SU-DHL-6 (cell line): ENCODE results near the gene MGMT.

Experiments used
- H2AFZ ChIP-seq: fragments of 200-600 bp; sonication (generic); 2 replicates; pipeline ENCODE4 v1.6.1; 2014; ENCODE audit warnings: low read depth, mild to moderate bottlenecking, moderate library complexity, mixed read lengths, antibody characterized with exemption, low read length; ENCODE audit not compliant: severe bottlenecking
- H3F3A ChIP-seq: fragments of 200-600 bp; shearing (Covaris generic); 2 replicates; pipeline ENCODE4 v1.6.0; 2016; ENCODE audit warnings: antibody characterized with exemption, mild to moderate bottlenecking; ENCODE audit not compliant: insufficient read depth
- H3K27ac ChIP-seq: fragments of 200-600 bp; sonication (generic); 2 replicates; pipeline ENCODE4 v1.5.1; 2016; ENCODE audit warnings: low read depth, mild to moderate bottlenecking, low read length, moderate library complexity, mixed read lengths
- H3K27me3 ChIP-seq: fragments of 200-600 bp; sonication (generic), shearing (Covaris generic); 2 replicates; pipeline ENCODE4 v1.6.0; 2014; ENCODE audit warnings: mild to moderate bottlenecking, low read length
- H3K36me3 ChIP-seq: fragments of 200-600 bp; sonication (generic); 2 replicates; pipeline ENCODE4 v1.6.1; 2014; ENCODE audit warnings: mild to moderate bottlenecking, low read length, mixed read lengths
- H3K4me2 ChIP-seq: fragments of 300-600, 200-600 bp; shearing (Covaris generic), sonication (generic); 2 replicates; pipeline ENCODE4 v1.6.0; 2014; ENCODE audit warnings: low read length, low read depth, mild to moderate bottlenecking; ENCODE audit not compliant: poor library complexity, severe bottlenecking
- H3K4me3 ChIP-seq: fragments of 200-600 bp; sonication (generic); 2 replicates; pipeline ENCODE4 v1.5.1; 2014; ENCODE audit warnings: antibody characterized with exemption, low read length, mild to moderate bottlenecking, mixed read lengths; ENCODE audit not compliant: insufficient read depth, poor library complexity, severe bottlenecking
- H3K79me2 ChIP-seq: fragments of 200-600 bp; sonication (generic); 2 replicates; pipeline ENCODE4 v1.6.1; 2014; ENCODE audit warnings: mild to moderate bottlenecking, low read length, moderate library complexity; ENCODE audit not compliant: insufficient read depth
- H3K9ac ChIP-seq: fragments of 200-600 bp; sonication (generic); 2 replicates; pipeline ENCODE4 v1.7.0; 2014; ENCODE audit warnings: mild to moderate bottlenecking, low read length
- H3K9me2 ChIP-seq: fragments of 200-600 bp; sonication (generic); replicated peaks from 2 replicates; pipeline ENCODE4 v1.6.1; 2014; ENCODE audit warnings: low read length; ENCODE audit not compliant: insufficient read depth
- H3K9me3 ChIP-seq: fragments of 200-600 bp; sonication (generic); 2 replicates; pipeline ENCODE4 v1.6.1; 2014; ENCODE audit warnings: low read length, mixed read lengths; ENCODE audit not compliant: insufficient read depth
- H4K20me1 ChIP-seq: fragments of 200-600 bp; sonication (generic); 2 replicates; pipeline ENCODE4 v1.6.1; 2014; ENCODE audit warnings: low read depth, mild to moderate bottlenecking, antibody characterized with exemption, low read length, moderate library complexity, mixed read lengths
- CTCF ChIP-seq: fragments of 200-600 bp; sonication (generic); IDR thresholded peaks from one replicate; pipeline ENCODE4 v1.5.1; 2017; ENCODE audit warnings: antibody characterized with exemption, mild to moderate bottlenecking, low read length, moderate library complexity; ENCODE audit not compliant: insufficient read depth, poor library complexity, severe bottlenecking
- EZH2phosphoT487 ChIP-seq: fragments of 200-600 bp; sonication (generic), shearing (Covaris generic); conservative IDR thresholded peaks from 2 replicates; pipeline ENCODE4 v1.6.1; 2018; ENCODE audit warnings: mild to moderate bottlenecking, antibody characterized with exemption, low read length, moderate library complexity, mixed read lengths

Gene MGMT

DNA sequence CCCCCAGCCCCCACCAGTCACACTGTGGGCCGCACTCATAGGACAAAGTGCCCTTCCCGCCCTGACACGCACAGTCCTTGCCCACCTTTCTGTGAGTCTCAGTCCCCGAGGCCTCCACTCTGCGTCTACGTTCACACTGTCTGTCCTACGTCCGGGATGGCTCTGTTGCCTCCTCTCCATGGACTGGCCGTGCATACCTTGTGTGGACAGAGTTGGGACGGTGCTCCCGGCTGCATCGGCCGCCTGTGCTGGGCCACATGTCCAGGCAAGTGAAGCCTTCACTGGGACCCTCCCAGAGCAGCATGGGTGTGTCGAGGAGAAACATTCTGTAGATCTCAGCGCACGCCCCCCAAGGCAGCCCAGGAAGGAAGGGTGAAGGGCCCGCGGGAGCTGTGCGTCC, 239.0 kb downstream of the MGMT start:
- H3K9ac ChIP-seq: no peak overlapping the region
- no peaks in the 10 kb centered on the region for H3K36me3 ChIP-seq
- no peak overlapping the region for H3K27ac ChIP-seq
- H3K79me2 ChIP-seq: no peaks in the 10 kb centered on the region
- no peak for TF ChIP-seq CTCF
- TF ChIP-seq EZH2phosphoT487: no peak
- no peak overlapping the region for H3K4me2 ChIP-seq
- no peak overlapping the region for H2AFZ ChIP-seq
- no peaks in the 10 kb centered on the region for H4K20me1 ChIP-seq
- H3K9me3 ChIP-seq: no peaks in the 10 kb centered on the region
- H3K9me2 ChIP-seq: no peaks in the 10 kb centered on the region
- H3K4me3 ChIP-seq: no peak overlapping the region
- no peaks in the 10 kb centered on the region for H3K27me3 ChIP-seq
- no peaks in the 10 kb centered on the region for H3F3A ChIP-seq

DNA sequence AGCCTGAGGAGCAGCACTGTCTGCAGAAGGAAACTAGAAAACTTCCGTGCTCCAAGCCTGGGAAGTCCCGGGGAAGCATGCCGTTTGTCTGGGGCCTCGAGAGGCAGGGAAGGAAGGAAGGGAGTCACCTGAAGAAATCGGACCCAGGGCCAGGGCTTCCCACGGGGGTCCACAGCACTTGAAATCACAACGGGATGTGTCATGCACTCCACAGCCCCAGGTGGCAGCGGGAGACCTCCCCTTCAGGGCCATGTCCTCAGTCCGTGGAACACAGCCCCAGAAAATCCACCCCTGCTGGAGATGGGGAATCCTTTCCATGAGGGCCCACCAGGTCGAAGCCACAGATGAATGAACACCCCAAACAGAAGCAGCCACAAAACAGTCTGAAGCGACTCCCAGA, 239.5 kb downstream of the MGMT start:
- Histone ChIP-seq H2AFZ (no peak overlapping the region), H3K9me3 (no peaks in the 10 kb centered on the region), H3K4me3 (no peak overlapping the region), H3K4me2 (no peak overlapping the region), H3K27me3 (no peaks in the 10 kb centered on the region), H3F3A (no peaks in the 10 kb centered on the region), H3K79me2 (no peaks in the 10 kb centered on the region), H3K9ac (no peak overlapping the region), H4K20me1 (no peaks in the 10 kb centered on the region), H3K9me2 (no peaks in the 10 kb centered on the region), H3K36me3 (no peaks in the 10 kb centered on the region), H3K27ac (no peak overlapping the region)
- no peak for TF ChIP-seq CTCF
- TF ChIP-seq EZH2phosphoT487: no peak

- Histone ChIP-seq H3K36me3 (no peaks in the 10 kb centered on the region), H3K79me2 (no peaks in the 10 kb centered on the region), H3K9me2 (no peaks in the 10 kb centered on the region), H3K4me2 (no peak overlapping the region), H3K27me3 (no peaks in the 10 kb centered on the region), H3K27ac (no peak overlapping the region), H3K9me3 (no peaks in the 10 kb centered on the region), H3K9ac (no peak overlapping the region), H3K4me3 (no peak overlapping the region), H4K20me1 (no peaks in the 10 kb centered on the region), H2AFZ (no peak overlapping the region), H3F3A (no peaks in the 10 kb centered on the region)
- TF ChIP-seq CTCF (no peak), EZH2phosphoT487 (no peak)
Measured at GRCh38 chr10:129707406-129708388, 240.7 kb downstream of the MGMT start.
